HG03139 (cell line): ENCODE data around the gene TRPM3.

Experiments
- ATAC-seq: cut with Tn5 transposase; IDR thresholded peaks from one replicate; pipeline ENCODE4 v1.9.1; 2021; ENCODE audit not compliant: unreplicated experiment

The TRPM3 gene

GRCh38 chr9:70498866-70499265 lies 622.6 kb downstream of the TRPM3 start:
- ATAC-seq: no peak

GRCh38 chr9:70496244-70496643 lies 625.2 kb downstream of the TRPM3 start:
- no peak for ATAC-seq

GRCh38 chr9:70495514-70495913 lies 625.9 kb downstream of the TRPM3 start:
- no peak for ATAC-seq

DNA sequence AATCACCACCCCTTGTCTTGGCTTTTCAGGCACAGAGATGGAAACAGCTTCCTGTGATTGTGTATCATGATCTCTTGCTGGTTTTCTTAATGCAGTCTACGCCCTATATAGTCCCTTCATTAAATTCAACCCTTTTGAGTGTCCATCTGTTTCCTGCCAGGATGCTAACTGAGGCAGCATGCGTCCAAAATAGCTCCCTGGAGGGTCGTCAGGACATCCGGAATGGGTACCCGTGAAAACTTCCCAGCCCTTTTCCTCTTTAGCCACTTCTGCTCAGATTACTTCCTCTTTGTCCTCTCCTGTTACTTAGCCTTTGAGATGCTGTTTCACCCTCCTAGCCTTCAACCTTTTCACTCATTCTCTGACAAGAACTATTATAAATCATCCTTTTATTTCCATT lies 627.2 kb downstream of the TRPM3 start:
- ATAC-seq: no peak

- ATAC-seq: no peak
Measured at GRCh38 chr9:70493029-70493428, 628.4 kb downstream of the TRPM3 start.

- no peak for ATAC-seq
Measured at GRCh38 chr9:70492319-70492777, 629.1 kb downstream of the TRPM3 start.

- ATAC-seq: no peak
Measured at GRCh38 chr9:70491426-70492318, 629.7 kb downstream of the TRPM3 start.

DNA sequence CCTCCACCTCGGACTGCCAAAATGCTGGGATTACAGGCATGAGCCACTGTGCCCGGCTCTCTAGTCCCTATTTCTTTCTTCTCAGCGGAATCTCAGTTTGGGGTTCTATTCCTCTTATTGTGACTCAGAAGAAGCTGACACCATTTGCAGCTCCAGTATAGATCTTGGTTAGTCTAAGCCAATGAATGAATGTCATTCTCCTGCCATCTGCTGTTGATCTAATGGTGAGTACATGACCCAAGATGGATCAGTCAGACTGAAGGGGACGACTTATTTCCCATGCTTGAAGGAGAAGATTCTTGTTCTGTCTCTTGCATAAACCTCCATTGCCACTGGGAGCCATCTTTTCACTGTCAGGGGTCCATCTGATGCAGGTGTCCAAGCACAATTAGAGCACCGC lies 630.9 kb downstream of the TRPM3 start:
- ATAC-seq: no peak

GRCh38 chr9:70488793-70489105 lies 632.7 kb downstream of the TRPM3 start:
- no peak for ATAC-seq

GRCh38 chr9:70488098-70488792 lies 633.2 kb downstream of the TRPM3 start:
- ATAC-seq: no peak

DNA sequence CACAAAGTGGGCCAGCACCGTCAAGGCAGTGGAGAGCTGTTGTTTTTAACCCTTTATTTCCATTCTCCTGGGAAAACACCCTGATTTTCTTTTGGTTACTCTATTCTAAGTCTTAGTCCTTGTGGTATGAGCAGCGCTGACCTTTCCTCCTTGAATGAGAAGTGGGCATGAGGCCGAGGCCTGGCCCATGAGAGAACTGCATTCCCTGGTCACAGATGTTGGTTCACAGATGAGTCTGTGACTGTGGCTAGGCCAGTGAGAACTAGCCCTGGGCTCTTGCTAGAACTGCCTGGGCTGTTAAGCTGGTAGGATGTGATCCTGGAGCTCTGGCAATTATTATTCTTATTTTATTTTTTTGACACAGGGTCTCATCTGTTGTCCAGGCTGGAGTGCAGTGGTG lies 635.3 kb downstream of the TRPM3 start:
- ATAC-seq: no peak

DNA sequence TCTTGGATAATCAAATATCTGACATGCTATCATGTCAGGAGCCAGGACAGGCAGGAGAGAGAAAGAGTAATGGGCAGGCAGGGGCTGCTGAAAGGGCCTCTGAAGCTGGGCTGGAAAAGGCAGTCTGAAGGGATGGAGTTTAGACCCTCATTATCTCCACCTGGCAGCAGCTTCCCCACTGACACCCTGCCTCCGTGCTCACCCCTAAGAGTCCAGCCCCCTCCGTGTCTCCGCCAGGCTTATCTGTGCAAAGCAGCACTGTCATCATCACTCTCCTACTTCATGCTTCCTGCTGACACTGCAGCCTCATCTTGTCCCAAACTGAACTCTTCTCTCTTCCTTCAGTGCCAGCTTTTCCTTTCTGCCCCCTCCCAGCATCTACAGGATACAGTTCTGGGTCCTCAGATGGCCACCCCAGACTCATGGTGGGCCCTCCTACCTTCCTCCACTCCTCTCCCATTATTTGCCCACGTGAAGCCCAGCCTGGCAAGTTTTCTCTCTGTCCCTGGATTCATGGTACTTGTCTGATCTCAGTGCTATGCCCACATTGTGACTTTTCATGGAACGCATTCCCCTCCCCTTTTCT lies 636.1 kb downstream of the TRPM3 start:
- ATAC-seq: no peak

DNA sequence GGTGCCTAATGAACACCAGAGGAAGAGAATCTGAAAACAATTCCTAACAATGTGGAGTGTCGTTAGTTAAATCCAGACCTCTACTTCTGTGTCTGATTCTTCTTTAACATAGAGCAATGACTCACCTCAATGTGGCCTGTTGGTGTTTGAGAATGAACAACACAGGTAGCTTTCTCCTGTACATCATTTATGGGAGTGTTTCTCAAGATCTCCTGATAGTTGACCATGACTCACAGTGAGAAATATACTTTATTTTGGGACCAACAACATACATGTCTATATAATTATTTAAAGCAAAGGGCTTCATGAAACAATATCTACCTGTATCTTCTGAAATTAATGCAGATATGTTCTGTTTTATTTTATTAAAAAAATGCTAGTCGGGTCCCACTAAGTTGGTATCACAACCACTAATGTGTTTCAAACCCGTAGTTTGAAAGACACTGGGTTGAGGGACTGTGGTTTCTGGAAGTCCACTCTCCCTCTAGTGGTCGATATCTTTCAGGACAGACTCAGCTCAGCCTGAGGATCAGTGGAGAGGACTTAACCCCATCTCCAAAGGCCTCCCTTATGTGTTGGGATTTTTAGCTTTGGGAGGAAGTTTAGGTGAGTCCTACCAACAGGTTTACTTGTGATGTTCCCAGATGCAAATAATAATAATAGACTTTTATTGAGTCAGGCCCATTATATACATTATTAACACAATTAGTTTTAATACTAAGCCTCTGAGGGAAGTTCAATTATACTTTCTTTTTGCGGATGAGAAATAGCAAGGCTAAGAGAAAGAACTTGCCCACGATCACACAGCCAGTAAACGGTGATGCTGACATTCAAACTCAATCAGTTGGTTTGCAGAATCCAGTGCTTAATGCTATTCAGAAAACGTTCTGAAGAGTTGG lies 636.9 kb downstream of the TRPM3 start:
- ATAC-seq: peak; percentile 69

- no peak for ATAC-seq
Measured at GRCh38 chr9:70481471-70481870, 640.0 kb downstream of the TRPM3 start.

- ATAC-seq: no peak
Measured at GRCh38 chr9:70480405-70480980, 640.9 kb downstream of the TRPM3 start.

GRCh38 chr9:70479880-70480291 lies 641.5 kb downstream of the TRPM3 start:
- ATAC-seq: no peak
